GM19438 (cell line): ENCODE measurements around the gene EPHA10.
"Not testable (repeated sequence)": the region's sequence is repeated elsewhere in the genome, so short reads cannot be mapped to it uniquely, and the experiment has no call there.

ENCODE experiments used
- ATAC-seq: cut with Tn5 transposase; IDR thresholded peaks from one replicate; pipeline ENCODE4 v1.9.1; 2021; ENCODE audit warnings: low read depth; ENCODE audit not compliant: unreplicated experiment

Gene EPHA10

DNA sequence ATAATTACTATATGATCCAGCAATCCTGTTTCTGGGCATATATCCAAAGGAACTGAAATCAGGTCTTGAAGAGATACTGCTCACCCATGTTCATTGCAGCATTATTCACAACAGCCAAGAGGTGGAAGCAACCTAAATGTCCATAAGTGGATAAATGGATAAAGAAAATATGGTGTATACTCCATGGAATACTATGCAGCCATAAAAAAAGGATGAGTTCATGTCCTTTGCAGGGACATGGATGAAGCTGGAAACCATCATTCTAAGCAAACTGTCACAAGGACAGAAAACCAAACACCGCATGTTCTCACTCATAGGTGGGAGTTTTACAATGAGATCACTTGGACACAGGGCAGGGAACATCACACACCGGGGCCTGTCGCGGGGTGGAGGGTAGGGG lies 26.3 kb downstream of the EPHA10 start:
- ATAC-seq, result not testable (repeated sequence)

DNA sequence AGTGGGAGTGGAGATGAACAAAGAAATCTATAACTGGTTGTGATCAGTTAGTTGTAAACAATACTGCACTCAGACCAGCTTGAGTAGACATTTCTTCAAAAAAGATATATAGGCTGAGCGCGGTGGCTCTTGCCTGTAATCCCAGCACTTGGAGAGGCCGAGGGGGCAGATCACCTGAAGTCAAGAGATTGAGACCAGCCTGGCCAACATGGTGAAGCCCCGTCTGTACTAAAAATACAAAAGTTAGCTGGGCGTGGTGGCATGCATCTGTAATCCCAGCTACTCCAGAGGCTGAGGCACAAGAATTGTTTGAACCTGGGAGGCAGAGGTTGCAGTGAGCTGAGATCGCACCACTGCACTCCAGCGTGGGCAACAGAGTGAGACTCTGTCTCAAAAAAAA lies 26.9 kb downstream of the EPHA10 start:
- not testable (repeated sequence) for ATAC-seq

DNA sequence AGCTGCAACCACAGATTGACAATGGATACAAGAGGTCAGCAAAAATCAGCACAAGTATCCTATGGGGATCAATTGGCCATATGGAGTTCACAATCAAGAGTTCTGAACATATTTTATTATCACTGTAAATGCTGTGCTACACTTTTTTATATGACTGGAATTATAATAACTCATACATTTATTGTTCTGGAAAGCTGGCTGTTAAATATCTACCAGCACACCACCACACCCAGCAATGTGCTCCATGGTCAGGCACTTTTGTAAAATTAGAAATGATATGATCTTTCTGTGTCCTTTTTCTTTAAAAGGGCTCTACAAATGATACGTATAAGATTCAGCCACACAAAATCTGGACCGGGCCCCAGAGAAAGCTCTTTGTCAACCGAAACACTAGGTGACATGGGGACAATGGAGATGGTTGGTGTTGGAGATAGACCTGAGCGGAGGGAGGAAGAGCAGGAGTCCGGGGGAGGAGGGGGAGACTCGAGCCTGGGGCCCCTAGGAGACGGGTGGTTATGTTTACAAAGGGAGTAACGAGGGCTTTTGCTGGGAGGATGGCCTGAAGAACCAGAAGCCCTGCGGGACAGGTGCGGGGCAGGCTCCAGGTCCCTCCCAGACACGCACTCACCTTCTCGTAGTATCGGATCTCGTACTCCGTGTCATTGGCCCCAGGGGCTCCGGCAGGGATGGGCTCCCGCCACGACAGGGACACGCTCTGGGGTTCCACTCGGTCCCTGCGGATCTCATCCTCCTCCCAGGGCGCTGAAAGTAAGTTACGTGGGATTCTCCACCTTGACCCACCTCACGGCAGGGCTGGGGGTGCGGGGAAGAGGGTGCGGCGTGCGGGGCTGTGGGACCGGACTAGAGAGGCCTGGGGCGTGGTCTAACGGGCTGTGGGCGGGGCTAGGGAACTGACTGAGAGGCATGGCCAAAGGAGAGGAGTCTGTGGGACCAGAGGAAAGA lies 30.0 kb downstream of the EPHA10 start:
- ATAC-seq, result no peak

GRCh38 chr1:37732111-37732780 lies 32.7 kb downstream of the EPHA10 start:
- no peak for ATAC-seq

DNA sequence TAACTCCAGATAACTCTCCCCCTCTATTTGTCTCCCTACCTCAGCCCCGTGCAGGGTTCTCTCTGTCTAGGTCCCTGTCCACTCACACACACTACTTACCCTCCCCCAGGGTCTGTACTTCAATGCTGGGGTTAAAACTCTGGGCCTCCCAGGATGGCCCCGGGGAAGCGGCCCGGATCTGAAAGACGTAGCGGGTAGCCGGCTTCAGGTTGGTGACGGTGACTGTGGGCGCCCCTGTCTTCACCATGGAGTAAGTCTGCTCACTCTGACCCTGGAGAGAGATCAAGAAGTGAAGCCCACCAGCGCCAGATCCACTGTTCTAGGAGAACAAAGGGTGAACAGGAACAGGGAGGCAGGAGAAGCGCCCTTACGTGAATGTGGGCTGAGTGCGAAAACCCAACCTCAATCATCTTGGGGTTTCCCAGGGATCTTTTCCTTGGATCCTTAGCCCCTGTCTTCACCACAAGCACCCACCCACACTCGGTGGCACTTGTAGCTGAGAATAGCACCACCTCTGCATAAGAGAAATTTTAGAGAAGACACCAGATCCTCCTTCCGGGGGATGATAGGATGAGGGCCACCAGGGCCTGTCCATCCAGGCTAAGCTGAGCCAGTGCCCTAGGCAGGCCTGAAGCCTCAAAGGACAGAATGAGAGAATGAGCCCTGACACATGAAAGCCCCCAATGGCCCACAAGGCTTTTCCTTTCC lies 33.5 kb downstream of the EPHA10 start:
- ATAC-seq, result no peak

DNA sequence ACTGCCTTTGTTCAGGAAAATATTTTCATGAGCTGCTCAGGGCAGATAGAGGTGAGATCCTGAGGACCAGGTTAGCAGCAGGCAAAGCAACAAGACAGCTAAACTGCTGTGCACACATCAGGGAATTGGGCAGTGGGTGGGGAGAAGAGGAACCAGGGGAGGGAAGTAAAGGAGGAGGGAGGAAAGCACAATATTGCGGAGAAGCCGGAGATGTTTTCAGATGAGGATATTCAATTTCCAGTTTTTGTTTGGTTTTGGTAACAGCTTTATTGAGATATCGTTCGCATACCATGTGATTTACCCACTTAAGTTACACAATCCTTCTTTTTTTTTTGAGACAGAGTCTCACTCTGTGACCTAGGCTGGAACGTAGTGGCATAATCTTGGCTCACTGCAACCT lies 34.5 kb downstream of the EPHA10 start:
- ATAC-seq, result no peak

DNA sequence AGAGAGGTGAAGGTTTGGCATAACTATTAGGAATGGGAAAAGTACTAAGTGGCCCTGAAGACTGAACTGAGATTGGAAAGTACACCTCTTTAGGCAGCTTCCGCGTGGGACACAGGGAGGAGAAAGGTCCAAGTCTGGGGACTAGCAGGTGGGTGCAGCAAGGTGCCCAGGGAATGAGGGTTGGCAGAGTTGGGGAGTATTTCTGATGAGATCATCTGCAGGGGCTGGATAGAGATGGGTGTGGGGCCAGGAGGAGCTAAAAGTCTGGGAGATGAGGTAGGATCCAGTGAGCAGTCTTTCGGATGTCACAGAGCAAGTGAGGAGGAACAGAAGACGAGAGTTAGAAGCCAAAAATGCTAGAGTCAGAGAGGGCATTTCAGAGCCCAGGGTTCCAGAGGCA lies 36.5 kb downstream of the EPHA10 start:
- no peak for ATAC-seq

DNA sequence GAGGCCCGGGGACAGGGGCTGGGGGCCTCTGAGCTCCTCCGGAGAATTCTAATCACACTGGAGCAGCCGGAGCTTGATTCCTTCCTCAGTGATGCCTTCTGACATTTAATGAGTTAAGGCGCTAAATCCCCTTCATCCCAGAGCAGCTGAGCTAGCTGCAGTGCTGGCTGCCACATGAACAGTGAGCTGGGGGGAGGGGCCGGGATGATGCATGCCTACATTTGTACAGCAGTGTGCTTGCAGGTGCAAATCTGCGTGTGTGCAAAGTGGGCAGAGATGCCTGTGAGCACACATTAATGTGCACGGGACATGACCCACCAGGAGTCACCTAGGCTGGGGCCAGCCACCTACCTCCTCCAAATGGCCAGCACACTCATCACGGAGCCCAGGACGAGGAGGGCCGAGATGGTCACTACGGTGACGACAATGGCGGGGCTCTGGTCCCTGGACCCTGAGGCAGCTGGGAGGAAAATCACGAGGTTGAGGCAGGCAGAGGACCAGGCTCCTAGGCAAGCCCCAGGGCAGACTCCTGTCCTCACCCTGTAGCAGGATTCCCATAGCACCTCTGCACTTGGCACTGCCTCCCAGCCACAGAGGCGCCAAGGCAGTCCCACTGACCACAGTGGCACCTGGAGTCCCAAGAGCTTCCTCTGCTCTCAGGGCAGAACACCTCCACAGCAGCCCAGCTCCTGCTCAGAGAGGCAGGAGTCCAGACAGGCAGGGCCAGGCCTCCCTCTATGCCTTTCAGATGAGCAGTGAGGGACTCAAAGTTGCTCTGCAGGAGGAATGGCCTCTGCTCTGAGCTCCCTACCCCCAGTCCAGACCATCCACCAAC lies 38.0 kb downstream of the EPHA10 start:
- no peak for ATAC-seq

- no peak for ATAC-seq
These were observed 38.9 kb downstream of the EPHA10 start for GRCh38 chr1:37725851-37726613.

- ATAC-seq, result no peak
These were observed 40.3 kb downstream of the EPHA10 start for GRCh38 chr1:37724575-37724974.

DNA sequence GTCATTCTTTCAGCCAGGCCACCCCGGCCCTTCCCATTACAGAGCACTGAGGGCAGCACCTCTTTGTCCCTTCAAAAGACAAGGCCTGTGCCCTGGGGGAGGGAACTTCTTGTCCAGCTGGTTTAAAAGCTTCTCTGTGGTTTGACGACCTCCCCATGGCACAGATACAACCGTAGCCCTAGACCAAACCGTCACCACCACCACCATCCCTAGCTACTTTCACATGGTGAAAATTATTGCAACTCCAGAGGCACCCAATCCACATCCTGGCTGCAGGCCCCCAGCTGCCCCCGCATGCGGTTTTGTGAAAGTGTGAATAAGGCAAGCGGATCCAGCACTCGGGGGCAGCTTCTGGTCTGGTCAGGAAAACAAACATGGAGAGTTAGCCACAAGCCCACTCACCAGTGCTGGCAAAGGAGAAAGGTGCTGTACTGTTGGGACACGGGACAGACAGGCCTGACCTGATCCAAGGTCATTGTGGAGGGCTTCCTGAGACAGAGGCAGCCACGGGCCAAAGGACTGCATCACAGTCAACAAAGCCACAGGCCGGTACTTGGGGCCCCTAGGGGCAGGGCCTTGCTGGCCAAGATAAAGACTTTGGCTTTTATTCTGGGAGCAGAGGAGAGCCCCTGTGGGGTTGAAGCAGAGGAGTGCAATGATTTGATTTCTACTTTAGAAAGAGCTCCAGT lies 41.4 kb downstream of the EPHA10 start:
- ATAC-seq, result no peak

DNA sequence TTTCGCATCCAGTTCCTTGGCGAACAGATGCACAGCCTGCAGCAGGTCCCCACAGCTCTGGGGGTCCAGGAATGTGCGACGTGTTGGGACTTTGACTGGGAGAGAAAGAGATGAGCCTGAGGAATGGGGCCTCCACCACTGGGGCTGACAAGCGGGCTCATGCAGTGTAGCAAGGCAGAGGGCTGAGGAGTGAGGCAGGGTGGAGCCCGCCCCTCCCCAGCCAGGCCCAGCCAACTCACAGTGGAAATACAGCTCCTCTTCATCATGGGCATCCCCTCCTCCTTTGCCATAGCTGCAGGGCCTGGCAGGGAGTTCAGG lies 41.9 kb downstream of the EPHA10 start:
- ATAC-seq, result no peak

DNA sequence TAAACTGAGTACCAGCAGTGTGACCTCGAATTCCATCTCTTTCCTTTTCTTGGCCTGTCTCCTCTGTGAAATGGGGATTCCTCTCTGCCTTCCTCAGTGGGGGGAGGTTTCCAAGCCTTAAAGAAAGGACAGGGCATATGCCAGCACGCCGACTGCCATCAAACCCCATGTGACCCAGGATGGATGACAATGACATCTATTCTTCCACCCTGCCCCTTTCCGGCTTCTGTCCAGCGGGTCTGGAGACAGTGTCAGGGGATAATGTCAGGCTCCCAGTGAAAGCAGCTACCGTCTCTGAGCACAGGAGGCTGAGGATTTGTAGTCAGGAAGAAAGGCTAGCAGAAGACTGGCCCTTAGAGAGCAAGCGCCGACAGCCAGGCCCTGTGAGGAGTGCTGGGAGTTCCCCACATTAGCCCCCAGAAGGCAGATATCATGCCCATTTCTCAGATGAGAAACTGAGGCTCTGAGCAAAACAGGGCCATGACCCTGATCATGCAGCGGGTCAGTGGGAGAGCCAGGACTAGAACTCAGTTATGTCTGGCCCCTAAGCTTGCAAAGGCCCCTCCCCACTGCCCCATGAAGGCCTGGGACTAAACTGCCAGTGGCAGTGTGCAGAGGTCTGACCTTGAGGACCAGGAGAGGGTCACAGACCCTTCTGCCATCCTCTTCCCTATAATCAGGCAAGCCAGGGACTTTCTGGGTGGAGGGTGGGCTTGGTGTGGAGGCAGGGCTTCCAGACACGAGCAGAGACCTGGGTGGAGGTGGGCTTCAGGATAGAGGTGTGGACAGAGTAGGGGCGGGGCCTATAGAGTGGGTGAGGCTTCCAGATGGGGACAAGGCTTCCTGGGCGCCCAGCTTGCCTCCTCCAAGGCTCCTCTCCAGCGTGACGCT lies 42.5 kb downstream of the EPHA10 start:
- no peak for ATAC-seq

- ATAC-seq, result no peak
These were observed 43.4 kb downstream of the EPHA10 start for GRCh38 chr1:37721565-37721964.

GRCh38 chr1:37720231-37721130 lies 44.4 kb downstream of the EPHA10 start:
- ATAC-seq, result no peak

DNA sequence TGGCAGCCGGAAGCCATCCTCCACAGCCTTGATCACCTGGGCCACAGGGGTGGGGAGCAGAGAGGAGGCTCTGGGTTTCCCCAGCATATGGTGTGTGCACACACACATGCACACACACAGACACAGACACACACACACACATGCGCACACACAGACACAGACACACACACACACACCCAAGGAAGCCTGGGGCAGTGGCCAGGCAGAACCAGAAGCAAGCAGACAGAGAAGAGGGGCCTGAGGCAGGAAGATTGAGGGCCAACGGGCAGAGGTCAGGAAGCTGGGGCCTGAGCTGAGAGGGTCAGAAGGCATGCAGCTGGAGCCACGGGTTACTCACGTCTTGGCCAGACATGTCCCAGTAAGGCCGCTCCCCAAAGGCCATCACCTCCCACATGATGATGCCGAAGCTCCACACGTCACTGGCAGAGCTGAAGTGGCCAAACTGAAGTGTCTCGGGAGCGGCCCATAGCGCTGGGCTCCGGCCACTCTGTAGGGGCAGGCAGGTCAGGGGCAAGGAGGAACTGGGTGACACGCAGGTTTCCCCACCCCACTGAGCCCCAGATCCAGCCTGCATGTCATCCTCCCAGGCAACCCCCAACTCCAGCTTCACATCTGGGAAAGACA lies 45.2 kb downstream of the EPHA10 start:
- no peak for ATAC-seq
